Sigmoid colon (tissue), 7 donors: ENCODE measurements around the gene ELP4. TPM values are rescaled to one million over a fixed set of nuclear protein-coding genes. Genes with fewer than 3 reads are reported as not detected.

Experiments used
- DNase-seq: peaks from one replicate; pipeline ENCODE4 v3.0.0-alpha.2; 2019
- H3K27ac ChIP-seq, 4 donors: fragments of 200-600 bp; sonication (generic); one replicate each; pipeline ENCODE4 v1.5.1; 2016 to 2019; ENCODE audit warnings: mild to moderate bottlenecking in 1 of 4
- H3K27me3 ChIP-seq, 3 donors: fragments of 200-600 bp; sonication (generic); one replicate each; pipeline ENCODE4 v1.5.1; 2019; ENCODE audit warnings: mild to moderate bottlenecking in 1 of 3
- H3K36me3 ChIP-seq, 4 donors: fragments of 200-600 bp; sonication (generic); one replicate each; pipeline ENCODE4 v1.5.1; 2016 to 2019
- H3K4me1 ChIP-seq, 4 donors: fragments of 200-600 bp; sonication (generic); one replicate each; pipeline ENCODE4 v1.5.1; 2017 to 2019
- H3K4me3 ChIP-seq, 4 donors: fragments of 200-600 bp; sonication (generic); one replicate each; pipeline ENCODE4 v1.5.1; 2017 to 2019; ENCODE audit warnings: mild to moderate bottlenecking in 2 of 4, moderate library complexity in 1 of 4
- H3K9me3 ChIP-seq, 4 donors: fragments of 200-600 bp in 3 of 4; sonication (generic) in 3 of 4; one replicate each; pipeline versions ENCODE4 v1.5.1 to v1.6.1; 2013 to 2019
- EP300 ChIP-seq, 4 donors: sonication (generic); formaldehyde crosslinking; IDR thresholded peaks; one replicate each; pipeline ENCODE4 v1.6.1; 2017; ENCODE audit warnings: antibody characterized with exemption in 4 of 4
- POLR2A ChIP-seq, 2 donors: fragments of 450-650 bp; IDR thresholded peaks; one replicate each; pipeline ENCODE4 v1.6.1; 2016; ENCODE audit warnings: antibody characterized with exemption in 2 of 2, mild to moderate bottlenecking in 2 of 2, moderate library complexity in 2 of 2
- POLR2AphosphoS5 ChIP-seq, 4 donors: sonication (generic); formaldehyde crosslinking; IDR thresholded peaks; one replicate each; pipeline ENCODE4 v1.6.1; 2017; ENCODE audit warnings: antibody characterized with exemption in 4 of 4
- WGBS, 2 donors: extraction: QIAGEN DNeasy Blood & Tissue Kit; methylation state at CpG; one replicate each; pipeline ENCODE4 v1.1.7; 2013; 5-methylcytosine and 5-hydroxymethylcytosine counted together
- intact Hi-C: fragments of 100-400 bp; cut with DNase I; formaldehyde crosslinking; loops from one replicate; pipeline ENCODE4 v1.15.1; 2023
- polyA plus RNA-seq, 3 donors: library from polyadenylated mRNA; stranded (reverse); fragments of 200-250 nt; gene quantifications; one replicate each; pipeline ENCODE4 v1.2.3, GENCODE V29; 2013
- total RNA-seq, 4 donors: library from RNA; depleted of rRNA; stranded (reverse); fragments of >200 nt; gene quantifications; one replicate each; pipeline ENCODE4 v1.1.0, GENCODE V29; 2016
- TF ChIP-seq, protein P1 (sequence below), 4 experiments: fragments of 450-650 bp in 3 of 4; fragments of 200-600 bp in 1 of 4; IDR thresholded peaks; one replicate each; pipeline ENCODE4 v1.5.1; 2016 to 2019; ENCODE audit warnings: antibody characterized with exemption in 4 of 4, mild to moderate bottlenecking in 3 of 4, moderate library complexity in 2 of 4
- donor health status: healthy with polysubstance abuse.
- donor health status: Bipolar disorder and iron deficiency.
- donor health status: healthy.

The ELP4 gene
- total and polyA plus RNA-seq, 7 donors, result 9.0 to 32.7 (median 18.5) TPM

DNA sequence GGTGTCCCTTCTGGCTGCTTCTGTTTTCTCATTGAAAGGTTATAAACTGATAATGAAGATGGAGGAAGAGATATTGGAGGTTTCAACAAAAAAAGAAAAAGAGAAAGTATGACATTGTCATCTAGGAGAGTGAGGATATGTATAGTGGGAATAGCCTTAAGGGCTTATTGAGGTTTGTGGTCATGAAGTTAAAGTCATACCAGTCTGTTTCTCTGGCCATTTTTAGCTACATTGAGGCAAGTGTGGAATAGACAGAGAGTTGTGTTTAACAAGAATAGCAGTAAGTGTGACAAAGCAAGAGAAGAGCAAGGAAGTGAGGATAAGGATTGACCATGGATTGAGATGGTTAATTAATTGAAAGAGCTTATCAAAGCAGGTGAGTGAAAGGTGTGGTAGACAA, 110.4 kb downstream of the ELP4 start:
- no peaks in the 10 kb centered on the region for H3K9me3 ChIP-seq
- no peaks in the 10 kb centered on the region for H3K4me1 ChIP-seq
- H3K27me3 ChIP-seq, result no peaks in the 10 kb centered on the region
- H3K27ac ChIP-seq, result no peak overlapping the region
- H3K36me3 ChIP-seq, result no peaks in the 10 kb centered on the region
- intact Hi-C loops, result no loop called here
- H3K4me3 ChIP-seq, result no peak overlapping the region
- TF ChIP-seq EP300 (IDR thresholded peaks at IDR 0.05), result no peak
- no peak for TF ChIP-seq POLR2A (IDR thresholded peaks at IDR 0.05)
- TF ChIP-seq, protein P1, sequence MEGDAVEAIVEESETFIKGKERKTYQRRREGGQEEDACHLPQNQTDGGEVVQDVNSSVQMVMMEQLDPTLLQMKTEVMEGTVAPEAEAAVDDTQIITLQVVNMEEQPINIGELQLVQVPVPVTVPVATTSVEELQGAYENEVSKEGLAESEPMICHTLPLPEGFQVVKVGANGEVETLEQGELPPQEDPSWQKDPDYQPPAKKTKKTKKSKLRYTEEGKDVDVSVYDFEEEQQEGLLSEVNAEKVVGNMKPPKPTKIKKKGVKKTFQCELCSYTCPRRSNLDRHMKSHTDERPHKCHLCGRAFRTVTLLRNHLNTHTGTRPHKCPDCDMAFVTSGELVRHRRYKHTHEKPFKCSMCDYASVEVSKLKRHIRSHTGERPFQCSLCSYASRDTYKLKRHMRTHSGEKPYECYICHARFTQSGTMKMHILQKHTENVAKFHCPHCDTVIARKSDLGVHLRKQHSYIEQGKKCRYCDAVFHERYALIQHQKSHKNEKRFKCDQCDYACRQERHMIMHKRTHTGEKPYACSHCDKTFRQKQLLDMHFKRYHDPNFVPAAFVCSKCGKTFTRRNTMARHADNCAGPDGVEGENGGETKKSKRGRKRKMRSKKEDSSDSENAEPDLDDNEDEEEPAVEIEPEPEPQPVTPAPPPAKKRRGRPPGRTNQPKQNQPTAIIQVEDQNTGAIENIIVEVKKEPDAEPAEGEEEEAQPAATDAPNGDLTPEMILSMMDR (IDR thresholded peaks at IDR 0.05), result no peak
- TF ChIP-seq POLR2AphosphoS5 (IDR thresholded peaks at IDR 0.05), result no peak
- DNase-seq, result no peak

DNA sequence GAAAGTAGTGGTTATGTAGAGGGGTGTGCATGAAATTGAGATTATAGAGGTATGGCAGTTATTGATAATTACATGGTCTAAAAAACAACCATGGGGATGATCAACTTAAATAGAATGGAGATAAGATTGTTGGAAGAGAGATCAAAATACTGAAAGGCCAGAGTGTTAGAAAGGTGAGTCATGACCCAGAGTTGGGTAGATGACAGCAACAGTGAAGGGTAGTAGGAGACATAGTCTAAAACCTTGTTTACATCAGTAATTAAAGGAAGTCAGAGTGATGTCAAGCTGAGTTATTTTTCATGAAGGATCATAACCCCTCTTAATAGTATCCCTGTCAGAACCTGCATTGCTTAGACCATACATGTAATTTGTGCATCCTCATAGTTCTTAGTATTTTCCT, 110.9 kb downstream of the ELP4 start:
- H3K27ac ChIP-seq, result no peak overlapping the region
- H3K4me1 ChIP-seq, result no peaks in the 10 kb centered on the region

DNA sequence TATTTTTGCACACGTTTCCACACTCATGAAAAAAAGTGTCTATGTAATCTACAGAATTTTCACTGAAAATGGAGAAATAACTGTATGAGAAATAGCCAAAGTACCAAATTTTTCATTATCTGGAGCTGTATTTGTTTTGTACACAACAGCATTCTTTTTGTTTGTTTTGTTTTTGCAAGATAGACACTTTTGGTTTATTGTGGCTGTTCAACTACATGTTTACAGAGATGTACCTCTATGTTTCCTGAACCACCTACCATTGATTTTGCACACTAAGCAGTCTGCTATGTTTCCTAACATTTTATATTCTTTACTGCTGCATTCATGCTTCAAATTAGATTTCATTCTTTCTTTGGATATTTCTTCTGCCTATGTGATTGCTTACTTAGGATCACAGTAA, 116.3 kb downstream of the ELP4 start:
- TF ChIP-seq POLR2A (IDR thresholded peaks at IDR 0.05) (no peak), EP300 (IDR thresholded peaks at IDR 0.05) (no peak), POLR2AphosphoS5 (IDR thresholded peaks at IDR 0.05) (no peak)
- TF ChIP-seq, protein P1 (IDR thresholded peaks at IDR 0.05), result no peak
- intact Hi-C loops, result no loop called here
- no peak for DNase-seq

More for the DNA sequence above, 110.9 kb downstream of the ELP4 start:
- Histone ChIP-seq H3K36me3 (no peaks in the 10 kb centered on the region), H3K4me3 (no peak overlapping the region), H3K9me3 (no peaks in the 10 kb centered on the region), H3K27me3 (no peaks in the 10 kb centered on the region)
- TF ChIP-seq, protein P1 (IDR thresholded peaks at IDR 0.05), result no peak
- no peak for TF ChIP-seq POLR2AphosphoS5 (IDR thresholded peaks at IDR 0.05)
- no peak for TF ChIP-seq POLR2A (IDR thresholded peaks at IDR 0.05)
- no peak for TF ChIP-seq EP300 (IDR thresholded peaks at IDR 0.05)
- no peak for DNase-seq
- intact Hi-C loops, result no loop called here

DNA sequence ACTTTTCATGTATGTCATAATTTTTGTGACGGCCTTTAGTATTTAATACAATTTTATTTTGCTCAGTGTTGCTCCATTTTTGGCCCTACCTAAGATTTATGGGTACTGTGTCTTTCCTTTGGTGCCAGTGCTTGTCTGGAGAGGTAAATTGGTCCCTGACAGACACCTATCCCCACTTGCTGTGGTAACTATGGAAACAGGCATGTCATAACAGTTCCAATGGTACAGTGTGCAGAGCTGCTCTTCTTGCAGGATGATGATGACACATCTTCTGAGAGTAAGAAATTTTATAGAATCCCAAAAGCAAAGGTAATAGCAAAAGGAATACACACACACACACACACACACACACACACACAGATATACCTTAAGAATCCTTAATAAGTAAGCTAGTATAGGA, 118.5 kb downstream of the ELP4 start:
- Histone ChIP-seq H3K27me3 (no peaks in the 10 kb centered on the region), H3K9me3 (no peaks in the 10 kb centered on the region), H3K36me3 (no peaks in the 10 kb centered on the region), H3K4me3 (no peak overlapping the region), H3K4me1 (no peaks in the 10 kb centered on the region), H3K27ac (no peak overlapping the region)
- intact Hi-C loops, result no loop called here
- WGBS, 2 donors, result 97 to 98% methylated on average over 1 of the region's 1 CpG
- no peak for DNase-seq
- TF ChIP-seq, protein P1 (IDR thresholded peaks at IDR 0.05), result no peak
- TF ChIP-seq POLR2AphosphoS5 (IDR thresholded peaks at IDR 0.05) (no peak), EP300 (IDR thresholded peaks at IDR 0.05) (no peak), POLR2A (IDR thresholded peaks at IDR 0.05) (no peak)

More for the DNA sequence above, 116.3 kb downstream of the ELP4 start:
- Histone ChIP-seq H3K36me3 (no peaks in the 10 kb centered on the region), H3K27me3 (no peaks in the 10 kb centered on the region), H3K9me3 (no peaks in the 10 kb centered on the region), H3K4me1 (no peaks in the 10 kb centered on the region), H3K4me3 (no peak overlapping the region), H3K27ac (no peak overlapping the region)
- 85 to 87% methylated on average over 1 of the region's 1 CpG for WGBS, 2 donors

DNA sequence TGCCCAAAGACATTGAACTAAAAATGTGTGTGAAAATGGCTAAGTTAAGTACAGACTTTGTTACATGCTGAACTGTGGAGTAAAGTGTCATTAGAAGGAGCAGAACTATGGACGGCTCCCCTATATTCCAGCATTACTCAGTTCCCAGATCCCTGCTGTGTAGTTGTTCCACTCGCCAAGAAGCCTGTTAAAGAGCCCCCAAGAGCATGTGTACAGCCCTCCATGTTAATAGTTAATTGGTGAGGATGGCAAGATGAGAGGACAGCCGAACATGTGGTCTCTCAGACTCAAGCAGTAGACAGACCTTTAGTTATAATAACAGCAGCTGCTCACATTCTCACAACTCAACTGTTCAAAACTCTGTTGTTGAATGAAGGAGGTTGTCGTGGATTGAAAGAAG, 127.4 kb downstream of the ELP4 start:
- no peaks in the 10 kb centered on the region for H3K9me3 ChIP-seq
- intact Hi-C loops, result no loop called here
- WGBS, 2 donors, result 91 to 92% methylated on average over 4 of the region's 4 CpGs
- H3K27ac ChIP-seq, result no peak overlapping the region
- TF ChIP-seq POLR2AphosphoS5 (IDR thresholded peaks at IDR 0.05) (no peak), EP300 (IDR thresholded peaks at IDR 0.05) (no peak), POLR2A (IDR thresholded peaks at IDR 0.05) (no peak)
- TF ChIP-seq, protein P1 (IDR thresholded peaks at IDR 0.05), result no peak
- no peak overlapping the region for H3K4me3 ChIP-seq
- no peaks in the 10 kb centered on the region for H3K36me3 ChIP-seq
- DNase-seq, result no peak
- H3K4me1 ChIP-seq, result no peaks in the 10 kb centered on the region
- no peaks in the 10 kb centered on the region for H3K27me3 ChIP-seq
